ENCODE results near the gene SP140L. TPM values are rescaled to one million over a fixed set of nuclear protein-coding genes. Genes with fewer than 3 reads are reported as not detected.
A peak's percentile ranks its signal among the peaks of the same experiment; 100 is the strongest.
"Not testable (repeated sequence)": the region's sequence is repeated elsewhere in the genome, so short reads cannot be mapped to it uniquely, and the experiment has no call there.

Gene SP140L
- polyA plus RNA-seq, 4 donors = 11.8 to 15.4 (median 13.0) TPM

DNA sequence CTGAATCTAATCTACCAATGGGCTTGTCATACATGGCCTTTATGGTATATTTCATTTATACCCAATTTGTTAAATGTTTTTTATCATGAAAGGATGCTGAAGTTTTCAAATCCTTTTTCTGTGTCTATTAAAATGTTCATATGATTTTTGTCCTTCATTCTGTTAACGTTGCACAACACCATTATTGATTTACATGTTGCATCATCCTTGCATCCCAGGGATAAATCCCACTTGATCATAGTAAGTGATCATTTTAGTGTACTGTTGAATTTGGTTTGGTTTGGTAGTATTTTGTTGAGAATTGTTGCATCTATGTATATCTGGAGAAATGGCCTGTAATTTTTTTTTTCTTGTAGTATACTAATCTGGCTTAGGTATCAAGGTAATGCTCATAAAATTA, 98.4 kb downstream of the SP140L start:
- DNase-seq (no peak), FAIRE-seq (no peak)
- no peak overlapping the region for H3K27ac ChIP-seq (ENCODE audit: low read depth in 1 of 3, low read length in 2 of 3)
- peaks cover 0 to 7% (median 3%) of the 10 kb centered on the region in 3 donors for H3K4me1 ChIP-seq (ENCODE audit: control insufficient read depth in 3 of 3, insufficient read depth in 2 of 3, low read depth in 1 of 3, low read length in 2 of 3)
- peaks cover 0 to 11% (median 8%) of the 10 kb centered on the region in 3 donors for H3K36me3 ChIP-seq (ENCODE audit: control insufficient read depth in 3 of 3, insufficient read depth in 2 of 3, low read depth in 1 of 3, low read length in 3 of 3)
- H3K4me3 ChIP-seq (ENCODE audit: low read depth in 1 of 3, low read length in 3 of 3) = no peak overlapping the region
- 63 to 75% (median 71%) methylated on average over 1 of the region's 1 CpG for WGBS, 3 donors
- H3K9me3 ChIP-seq (ENCODE audit: control insufficient read depth in 2 of 2, insufficient read depth in 1 of 2, low read depth in 1 of 2, low read length in 1 of 2) = peaks cover 0 to 14% of the 10 kb centered on the region in 2 donors
- H3K27me3 ChIP-seq (ENCODE audit: control insufficient read depth in 3 of 3, insufficient read depth in 3 of 3, low read length in 3 of 3) = no peaks in the 10 kb centered on the region

DNA sequence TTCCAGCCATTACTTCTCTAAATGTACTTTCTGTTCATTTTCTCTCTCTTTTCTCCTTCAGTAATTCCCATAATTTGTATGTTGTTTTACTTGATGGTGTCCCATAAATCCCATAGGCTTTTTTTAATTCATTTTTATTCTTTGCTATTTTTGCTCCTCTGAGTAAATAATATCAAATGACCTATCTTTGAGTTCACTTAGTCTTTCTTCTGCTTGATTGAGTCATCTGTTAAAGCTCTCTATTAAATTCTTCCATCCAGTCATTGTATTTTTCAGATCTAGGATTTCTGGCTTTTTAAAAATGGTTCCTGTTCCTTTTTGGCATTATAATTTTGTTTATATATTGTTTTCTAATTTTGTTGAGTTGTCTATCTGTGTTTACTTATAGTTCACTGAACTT, 102.5 kb downstream of the SP140L start:
- Histone ChIP-seq H3K36me3 (ENCODE audit: control insufficient read depth in 3 of 3, insufficient read depth in 2 of 3, low read depth in 1 of 3, low read length in 3 of 3) (peaks cover 0 to 16% (median 7%) of the 10 kb centered on the region in 3 donors), H3K4me1 (ENCODE audit: control insufficient read depth in 3 of 3, insufficient read depth in 2 of 3, low read depth in 1 of 3, low read length in 2 of 3) (peaks cover 0 to 2% (median 0%) of the 10 kb centered on the region in 3 donors), H3K9me3 (ENCODE audit: control insufficient read depth in 2 of 2, insufficient read depth in 1 of 2, low read depth in 1 of 2, low read length in 1 of 2) (peaks cover 0 to 21% of the 10 kb centered on the region in 2 donors), H3K27ac (ENCODE audit: low read depth in 1 of 3, low read length in 2 of 3) (no peak overlapping the region), H3K4me3 (ENCODE audit: low read depth in 1 of 3, low read length in 3 of 3) (no peak overlapping the region), H3K27me3 (ENCODE audit: control insufficient read depth in 3 of 3, insufficient read depth in 3 of 3, low read length in 3 of 3) (no peaks in the 10 kb centered on the region)
- FAIRE-seq = no peak
- no peak for DNase-seq

DNA sequence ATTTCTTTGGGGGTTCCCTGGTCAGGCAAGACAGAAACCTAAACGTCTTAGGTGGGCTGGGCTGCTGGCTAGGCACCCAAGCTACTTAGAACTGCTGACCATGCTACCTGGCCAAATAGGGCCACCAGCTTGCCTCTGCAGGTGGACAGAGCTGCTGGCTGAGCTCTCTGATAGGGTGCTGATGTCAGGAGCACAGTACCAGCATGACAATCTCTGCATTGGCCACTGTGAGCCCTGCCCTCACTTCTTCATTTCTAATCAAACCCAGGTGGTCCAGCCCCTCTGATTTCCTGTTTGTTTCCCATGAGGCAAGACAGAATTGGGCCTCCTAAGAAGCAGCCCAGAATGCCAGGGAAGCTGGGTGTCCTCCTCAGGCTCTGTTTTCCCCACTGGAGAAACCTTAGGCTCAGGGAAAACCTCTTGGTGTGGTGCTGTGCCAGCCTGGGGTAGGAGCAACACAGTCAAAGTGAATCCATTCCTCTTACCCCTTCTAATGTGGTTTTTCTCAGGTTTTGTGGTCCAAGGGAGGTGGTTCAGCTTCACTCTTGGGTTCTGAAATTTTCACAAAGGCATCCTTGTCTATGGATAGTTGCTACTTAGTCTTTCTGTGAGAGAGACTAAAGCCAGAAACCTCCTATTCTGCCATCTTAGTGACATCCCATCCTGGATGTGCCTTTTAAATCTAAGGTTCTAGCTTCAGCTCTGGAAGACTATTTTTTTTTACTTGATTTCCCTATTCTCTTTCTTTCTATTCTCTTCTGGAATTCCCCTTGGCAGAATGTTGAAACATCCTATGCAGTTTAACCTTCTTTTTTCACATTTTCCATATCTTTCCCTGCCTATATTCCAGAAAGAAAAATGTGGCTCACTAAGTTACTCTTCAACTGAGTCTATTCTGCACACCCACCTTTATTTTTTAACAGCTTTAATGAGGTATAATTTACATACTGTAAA, 104.2 kb downstream of the SP140L start:
- H3K36me3 ChIP-seq (ENCODE audit: control insufficient read depth in 3 of 3, insufficient read depth in 2 of 3, low read depth in 1 of 3, low read length in 3 of 3) = peaks cover 0 to 16% (median 7%) of the 10 kb centered on the region in 3 donors
- H3K4me3 ChIP-seq (ENCODE audit: low read depth in 1 of 3, low read length in 3 of 3) = no peak overlapping the region
- H3K9me3 ChIP-seq (ENCODE audit: control insufficient read depth in 2 of 2, insufficient read depth in 1 of 2, low read depth in 1 of 2, low read length in 1 of 2) = peaks cover 2 to 25% of the 10 kb centered on the region in 2 donors
- no peaks in the 10 kb centered on the region for H3K4me1 ChIP-seq (ENCODE audit: control insufficient read depth in 3 of 3, insufficient read depth in 2 of 3, low read depth in 1 of 3, low read length in 2 of 3)
- no peak for FAIRE-seq
- DNase-seq = no peak
- no peaks in the 10 kb centered on the region for H3K27me3 ChIP-seq (ENCODE audit: control insufficient read depth in 3 of 3, insufficient read depth in 3 of 3, low read length in 3 of 3)
- WGBS, 3 donors = 79 to 86% (median 81%) methylated on average over 1 of the region's 1 CpG
- peak overlapping the region in 2 of 3 donors; percentile 3 to 5 for H3K27ac ChIP-seq (ENCODE audit: low read depth in 1 of 3, low read length in 2 of 3)

DNA sequence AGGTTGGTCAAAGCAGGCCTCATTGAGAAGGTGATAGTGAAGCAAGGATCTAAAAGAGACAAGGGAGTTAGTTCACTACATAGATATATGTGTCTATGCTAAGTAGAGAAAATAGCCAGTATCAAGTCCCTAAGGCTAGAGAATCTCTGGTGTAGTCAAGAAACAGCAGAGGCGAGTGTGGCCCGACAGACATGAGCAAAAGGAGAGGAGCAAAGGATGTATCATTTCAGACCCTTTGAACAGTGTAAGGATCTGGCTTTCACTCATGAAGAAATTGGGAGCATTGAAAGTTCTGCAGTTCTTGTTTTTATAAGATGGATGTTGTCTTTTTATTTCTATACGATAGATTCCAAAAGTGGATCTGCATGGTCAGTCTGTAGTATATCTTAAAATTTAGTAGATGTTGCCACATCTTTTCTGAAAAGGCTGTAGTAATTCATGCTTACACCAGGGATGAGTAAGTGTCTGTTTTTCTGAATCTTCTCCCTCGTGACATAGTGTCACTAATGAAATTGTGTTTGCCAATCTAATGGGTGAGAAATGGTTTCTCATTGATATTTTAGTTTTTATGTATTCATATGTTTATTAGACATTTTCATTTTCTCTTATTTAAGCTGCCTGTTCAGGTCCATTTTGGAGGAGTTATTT, 107.8 kb downstream of the SP140L start:
- Histone ChIP-seq H3K4me1 (ENCODE audit: control insufficient read depth in 3 of 3, insufficient read depth in 2 of 3, low read depth in 1 of 3, low read length in 2 of 3) (no peaks in the 10 kb centered on the region), H3K9me3 (ENCODE audit: control insufficient read depth in 2 of 2, insufficient read depth in 1 of 2, low read depth in 1 of 2, low read length in 1 of 2) (peaks cover 2 to 20% of the 10 kb centered on the region in 2 donors), H3K4me3 (ENCODE audit: low read depth in 1 of 3, low read length in 3 of 3) (no peak overlapping the region), H3K27me3 (ENCODE audit: control insufficient read depth in 3 of 3, insufficient read depth in 3 of 3, low read length in 3 of 3) (no peaks in the 10 kb centered on the region), H3K36me3 (ENCODE audit: control insufficient read depth in 3 of 3, insufficient read depth in 2 of 3, low read depth in 1 of 3, low read length in 3 of 3) (peaks cover 0 to 16% (median 3%) of the 10 kb centered on the region in 3 donors), H3K27ac (ENCODE audit: low read depth in 1 of 3, low read length in 2 of 3) (peak overlapping the region in 1 of 3 donors; percentile 28)
- FAIRE-seq (no peak), DNase-seq (no peak)
- 70 to 91% (median 80%) methylated on average over 4 of the region's 4 CpGs for WGBS, 3 donors

DNA sequence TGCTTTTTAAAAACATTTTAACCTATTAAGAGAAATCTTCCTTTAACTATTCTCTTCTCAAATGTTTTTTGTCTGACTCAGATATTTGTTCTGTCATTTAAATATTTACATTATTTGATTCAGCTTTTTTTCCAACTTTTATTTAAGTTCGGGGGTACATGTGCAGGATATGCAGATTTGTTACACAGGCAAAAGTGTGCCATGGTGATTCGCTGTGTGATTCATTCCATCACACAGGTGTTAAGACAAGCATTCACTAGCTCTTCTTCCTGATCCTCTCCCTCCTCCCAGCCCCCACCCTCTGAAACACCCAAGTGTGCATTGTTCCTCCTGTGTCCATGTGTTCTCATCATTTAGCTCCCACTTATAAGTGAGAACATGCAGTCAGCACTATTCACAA, 108.4 kb downstream of the SP140L start:
- Histone ChIP-seq H3K27me3 (ENCODE audit: control insufficient read depth in 3 of 3, insufficient read depth in 3 of 3, low read length in 3 of 3) (no peaks in the 10 kb centered on the region), H3K27ac (ENCODE audit: low read depth in 1 of 3, low read length in 2 of 3) (no peak overlapping the region), H3K4me3 (ENCODE audit: low read depth in 1 of 3, low read length in 3 of 3) (no peak overlapping the region), H3K4me1 (ENCODE audit: control insufficient read depth in 3 of 3, insufficient read depth in 2 of 3, low read depth in 1 of 3, low read length in 2 of 3) (no peaks in the 10 kb centered on the region), H3K9me3 (ENCODE audit: control insufficient read depth in 2 of 2, insufficient read depth in 1 of 2, low read depth in 1 of 2, low read length in 1 of 2) (peaks cover 2 to 15% of the 10 kb centered on the region in 2 donors), H3K36me3 (ENCODE audit: control insufficient read depth in 3 of 3, insufficient read depth in 2 of 3, low read depth in 1 of 3, low read length in 3 of 3) (peaks cover 0 to 10% (median 0%) of the 10 kb centered on the region in 3 donors)
- WGBS, 3 donors = 93 to 97% (median 96%) methylated on average over 2 of the region's 2 CpGs
- no peak for FAIRE-seq
- no peak for DNase-seq

DNA sequence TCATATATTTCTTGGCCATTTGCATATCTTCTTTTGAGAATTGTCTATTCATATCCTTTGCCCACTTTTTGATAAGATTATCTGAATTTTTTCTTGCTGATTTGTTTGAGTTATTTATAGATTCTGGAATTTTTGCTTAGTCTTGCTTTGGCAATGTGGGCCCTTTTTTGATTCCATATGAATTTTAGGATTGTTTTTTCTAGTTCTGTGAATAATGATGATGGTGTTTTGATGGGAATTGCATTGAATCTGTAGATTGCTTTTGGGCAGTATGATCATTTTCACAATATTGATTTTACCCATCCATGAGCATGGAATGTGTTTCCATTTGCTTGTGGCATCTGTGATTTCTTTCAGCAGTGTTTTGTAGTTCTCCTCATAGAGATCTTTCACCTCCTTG, 112.1 kb downstream of the SP140L start:
- H3K27ac ChIP-seq (ENCODE audit: low read depth in 1 of 3, low read length in 2 of 3); H3K27me3 ChIP-seq (ENCODE audit: control insufficient read depth in 3 of 3, insufficient read depth in 3 of 3, low read length in 3 of 3); H3K36me3 ChIP-seq (ENCODE audit: control insufficient read depth in 3 of 3, insufficient read depth in 2 of 3, low read depth in 1 of 3, low read length in 3 of 3); H3K9me3 ChIP-seq (ENCODE audit: control insufficient read depth in 2 of 2, insufficient read depth in 1 of 2, low read depth in 1 of 2, low read length in 1 of 2); H3K4me1 ChIP-seq (ENCODE audit: control insufficient read depth in 3 of 3, insufficient read depth in 2 of 3, low read depth in 1 of 3, low read length in 2 of 3); DNase-seq; H3K4me3 ChIP-seq (ENCODE audit: low read depth in 1 of 3, low read length in 3 of 3): not testable (repeated sequence)
- peak; percentile 47 for FAIRE-seq

DNA sequence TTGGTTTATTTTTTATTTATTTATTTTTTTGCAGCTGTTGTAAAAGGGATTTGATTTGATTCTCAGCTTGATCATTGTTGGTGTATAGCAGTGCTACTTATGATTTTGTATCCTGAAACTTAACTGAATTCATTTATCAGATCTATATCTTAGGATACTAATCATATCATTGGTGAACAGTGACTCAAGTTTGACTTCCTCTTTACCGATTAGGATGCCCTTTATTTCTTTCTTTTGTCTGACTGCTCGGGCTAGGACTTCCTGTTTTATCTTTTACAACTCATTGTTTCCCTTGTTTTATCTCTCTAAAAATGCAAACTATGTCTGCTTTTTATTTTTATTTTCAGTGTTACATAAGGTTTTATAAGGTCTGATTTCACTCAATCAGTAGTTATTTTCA, 112.6 kb downstream of the SP140L start:
- whole genome bisulfite sequencing, 3 donors = 23 to 41% (median 39%) methylated on average over 2 of the region's 2 CpGs
- H3K27ac ChIP-seq (ENCODE audit: low read depth in 1 of 3, low read length in 2 of 3) = no peak overlapping the region
- peaks cover 2 to 11% (median 9%) of the 10 kb centered on the region in 3 donors for H3K36me3 ChIP-seq (ENCODE audit: control insufficient read depth in 3 of 3, insufficient read depth in 2 of 3, low read depth in 1 of 3, low read length in 3 of 3)
- H3K9me3 ChIP-seq (ENCODE audit: control insufficient read depth in 2 of 2, insufficient read depth in 1 of 2, low read depth in 1 of 2, low read length in 1 of 2) = peaks cover 2 to 7% of the 10 kb centered on the region in 2 donors
- H3K4me1 ChIP-seq (ENCODE audit: control insufficient read depth in 3 of 3, insufficient read depth in 2 of 3, low read depth in 1 of 3, low read length in 2 of 3) = no peaks in the 10 kb centered on the region
- DNase-seq = no peak
- FAIRE-seq = peak; percentile 93
- no peak overlapping the region for H3K4me3 ChIP-seq (ENCODE audit: low read depth in 1 of 3, low read length in 3 of 3)
- no peaks in the 10 kb centered on the region for H3K27me3 ChIP-seq (ENCODE audit: control insufficient read depth in 3 of 3, insufficient read depth in 3 of 3, low read length in 3 of 3)

DNA sequence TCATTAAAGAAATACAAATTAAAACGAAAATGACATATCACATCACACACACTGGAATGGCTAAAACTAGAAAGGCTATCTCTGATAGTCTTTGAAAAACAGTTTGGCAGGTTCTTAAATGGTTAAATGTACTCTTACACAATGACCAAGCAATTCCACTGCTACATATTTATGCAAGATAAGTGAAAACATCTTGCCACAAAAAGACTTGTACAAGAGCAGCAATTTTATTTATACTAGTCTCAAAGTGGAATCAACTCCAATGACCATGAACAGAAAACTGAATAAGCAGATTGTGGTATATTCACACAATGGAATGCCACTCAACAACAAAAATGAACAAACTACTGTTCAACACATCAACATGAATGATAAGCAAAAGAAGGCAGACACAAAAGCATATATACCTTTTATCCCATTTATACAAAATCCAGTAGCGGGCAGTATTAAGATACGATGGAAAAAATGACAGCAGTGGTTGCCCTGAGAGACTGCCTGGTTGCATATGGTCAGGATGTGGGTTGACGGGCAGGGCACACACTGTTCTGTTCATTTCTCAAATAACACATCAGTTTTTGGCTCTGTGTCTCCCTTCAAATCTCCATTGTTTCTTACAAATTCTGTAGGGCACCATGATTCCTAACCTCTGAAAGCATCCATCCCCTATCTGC, 114.4 kb downstream of the SP140L start:
- Histone ChIP-seq H3K9me3 (ENCODE audit: control insufficient read depth in 2 of 2, insufficient read depth in 1 of 2, low read depth in 1 of 2, low read length in 1 of 2) (peaks cover 0 to under 1% of the 10 kb centered on the region in 2 donors), H3K4me1 (ENCODE audit: control insufficient read depth in 3 of 3, insufficient read depth in 2 of 3, low read depth in 1 of 3, low read length in 2 of 3) (no peaks in the 10 kb centered on the region), H3K27me3 (ENCODE audit: control insufficient read depth in 3 of 3, insufficient read depth in 3 of 3, low read length in 3 of 3) (no peaks in the 10 kb centered on the region), H3K36me3 (ENCODE audit: control insufficient read depth in 3 of 3, insufficient read depth in 2 of 3, low read depth in 1 of 3, low read length in 3 of 3) (peaks cover 2 to 18% (median 14%) of the 10 kb centered on the region in 3 donors), H3K4me3 (ENCODE audit: low read depth in 1 of 3, low read length in 3 of 3) (no peak overlapping the region), H3K27ac (ENCODE audit: low read depth in 1 of 3, low read length in 2 of 3) (peak overlapping the region in 1 of 3 donors; percentile 21)
- FAIRE-seq (no peak), DNase-seq (peak in 1 of 2 donors; percentile 54)
- WGBS, 3 donors = 65 to 86% (median 65%) methylated on average over 4 of the region's 4 CpGs
